ENCODE data around the gene AACS.
A peak's percentile ranks its signal among the peaks of the same experiment; 100 is the strongest.
"Not testable (repeated sequence)": the region's sequence is repeated elsewhere in the genome, so short reads cannot be mapped to it uniquely, and the experiment has no call there.

Gene AACS

DNA sequence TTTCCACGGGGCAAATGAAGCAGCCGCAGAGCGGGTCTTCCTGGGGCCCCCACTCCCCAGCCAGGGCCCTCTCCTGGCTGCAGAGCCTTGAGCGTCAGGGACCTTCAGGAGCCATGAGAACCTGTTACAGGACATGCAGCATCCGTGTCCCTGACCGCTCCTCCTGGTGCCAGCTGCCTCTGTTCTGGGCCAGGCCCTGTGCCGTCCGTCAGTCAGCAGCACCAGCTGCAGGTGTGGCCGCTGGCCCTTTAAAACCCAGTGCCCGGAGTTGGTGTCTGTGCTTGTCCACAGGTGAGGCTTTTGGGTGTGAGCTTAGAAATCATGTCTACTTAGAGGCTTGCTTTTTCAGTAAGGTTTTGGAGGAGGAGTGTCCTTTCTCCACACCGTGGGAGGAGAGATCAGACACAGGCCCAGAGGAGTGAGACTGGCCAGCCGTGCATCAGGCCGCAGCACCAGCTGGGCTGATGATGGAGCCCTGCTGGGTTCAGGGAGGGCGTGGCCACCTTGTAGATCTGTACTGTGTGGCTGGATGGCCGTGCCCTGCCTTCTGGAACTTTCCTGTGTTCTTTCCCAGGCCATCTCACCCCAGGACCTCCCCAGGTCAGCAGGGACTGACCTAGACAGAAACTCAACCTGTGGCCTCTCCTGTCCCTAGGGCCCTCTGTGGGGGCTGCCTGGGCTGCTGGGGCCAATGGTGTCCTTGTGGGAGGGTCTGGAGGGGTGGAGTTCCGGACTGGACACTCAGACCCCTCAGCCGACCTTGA, 27.1 kb downstream of the AACS start:
- DNase-seq: no peak

DNA sequence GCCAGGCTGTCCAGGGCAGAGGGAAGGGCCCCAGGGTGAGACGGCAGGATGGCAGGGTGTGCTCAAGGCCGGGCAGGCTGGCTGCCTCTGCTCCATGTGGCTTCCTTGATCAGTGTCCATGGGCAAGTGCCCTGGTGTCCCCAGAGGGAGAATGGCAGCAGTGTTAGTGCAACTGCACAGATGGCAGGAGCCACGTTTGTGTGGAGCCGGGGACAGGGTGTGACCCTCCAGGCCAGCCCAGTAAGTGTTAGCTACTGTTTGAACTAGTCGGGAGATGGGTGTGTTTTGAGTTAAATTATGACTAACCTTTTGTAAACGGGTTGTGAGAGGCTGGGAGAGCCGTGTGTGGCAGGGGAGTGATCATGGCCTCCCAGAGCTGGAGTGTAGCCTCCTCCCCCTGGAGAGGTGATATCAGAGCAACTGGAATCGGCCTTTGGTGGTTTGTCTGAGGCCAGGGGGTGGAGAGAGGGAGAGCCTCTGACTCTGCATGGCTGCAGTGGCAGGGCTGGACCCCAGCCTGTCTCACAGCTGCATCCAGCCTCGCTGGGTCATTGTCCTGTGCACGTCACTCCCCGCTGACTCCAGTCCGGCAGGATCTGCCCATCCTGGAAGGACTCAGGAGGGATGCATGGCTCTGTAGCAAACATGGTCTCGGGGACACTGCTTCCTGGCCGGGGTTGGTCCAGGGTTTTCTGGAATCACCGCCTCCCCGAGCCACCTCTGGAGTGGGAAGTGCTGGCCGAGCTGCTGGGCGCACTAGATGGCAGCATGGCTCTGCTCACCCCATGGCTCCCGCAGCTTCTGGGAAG, 27.8 kb downstream of the AACS start:
- peak; percentile 60 for DNase-seq

DNA sequence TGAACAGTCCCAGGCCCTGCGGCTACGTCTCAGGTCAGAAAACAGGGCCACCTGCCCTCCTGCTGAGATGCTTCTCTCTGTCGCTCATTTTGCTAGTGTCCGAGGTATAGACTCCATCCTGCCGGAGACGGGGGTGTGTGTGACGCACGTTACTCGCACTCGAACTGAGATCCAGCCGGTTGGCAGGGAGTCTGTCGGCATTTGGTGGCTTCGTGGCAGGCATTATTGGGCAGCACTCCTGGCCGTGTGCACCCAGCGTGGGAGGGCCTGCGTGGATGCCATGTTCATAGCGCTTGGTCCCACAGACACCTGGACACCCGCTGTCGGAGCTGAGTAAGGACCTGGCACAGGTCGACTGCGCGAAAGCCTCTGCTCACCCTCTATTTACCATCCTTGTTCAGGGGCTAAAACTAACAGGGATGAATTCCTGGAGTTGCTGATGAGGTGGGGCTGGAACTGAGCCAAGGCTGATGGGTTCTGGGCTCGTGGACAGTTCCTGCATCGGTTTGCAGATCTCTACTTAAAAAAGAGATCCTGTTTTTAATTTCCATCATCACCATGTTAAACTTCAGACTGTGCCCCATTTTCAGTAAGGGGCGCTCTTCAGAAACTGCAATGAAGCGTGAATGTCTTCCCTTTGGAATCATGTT, 28.6 kb downstream of the AACS start:
- no peak for DNase-seq

DNA sequence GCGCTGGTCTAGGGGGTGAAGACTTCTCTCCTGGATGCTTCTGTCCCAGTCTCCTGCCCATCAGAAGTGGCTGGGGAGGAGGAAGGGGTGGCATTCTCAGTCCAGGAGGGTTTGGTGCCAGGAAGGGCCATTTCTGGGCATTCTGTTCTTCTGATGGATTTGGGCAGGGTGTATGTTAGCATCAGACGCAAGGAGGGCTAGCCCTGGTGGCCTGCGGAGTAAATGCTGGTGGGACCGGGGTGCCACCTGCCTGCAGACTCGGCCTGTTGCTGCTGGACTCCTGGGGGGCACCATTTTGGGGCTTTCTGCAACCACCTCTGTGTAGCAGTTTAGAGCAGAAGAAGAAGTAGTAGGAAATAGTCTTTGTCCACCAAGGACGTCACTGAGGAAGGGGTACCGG, 31.7 kb downstream of the AACS start:
- DNase-seq: no peak

DNA sequence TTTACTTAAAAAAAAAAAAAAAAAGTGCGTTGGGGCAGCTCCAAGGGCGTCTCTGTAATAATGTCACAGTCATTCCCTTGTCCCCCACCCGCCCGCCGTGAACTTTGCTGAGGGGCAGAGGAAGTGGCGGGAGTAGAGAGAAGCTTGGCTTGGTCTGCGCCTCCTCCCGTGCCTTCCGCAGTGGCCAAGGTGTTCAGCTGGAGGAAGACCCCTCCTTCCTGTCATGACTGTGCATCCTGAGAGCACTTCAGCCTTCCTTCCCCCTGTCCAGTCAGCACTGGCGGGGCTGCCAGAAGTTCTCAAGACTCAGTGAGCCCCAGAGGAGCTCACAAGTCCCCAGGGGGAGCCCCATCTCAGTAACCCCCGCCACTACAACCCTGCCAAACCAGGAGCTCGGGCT, 32.2 kb downstream of the AACS start:
- no peak for DNase-seq

DNA sequence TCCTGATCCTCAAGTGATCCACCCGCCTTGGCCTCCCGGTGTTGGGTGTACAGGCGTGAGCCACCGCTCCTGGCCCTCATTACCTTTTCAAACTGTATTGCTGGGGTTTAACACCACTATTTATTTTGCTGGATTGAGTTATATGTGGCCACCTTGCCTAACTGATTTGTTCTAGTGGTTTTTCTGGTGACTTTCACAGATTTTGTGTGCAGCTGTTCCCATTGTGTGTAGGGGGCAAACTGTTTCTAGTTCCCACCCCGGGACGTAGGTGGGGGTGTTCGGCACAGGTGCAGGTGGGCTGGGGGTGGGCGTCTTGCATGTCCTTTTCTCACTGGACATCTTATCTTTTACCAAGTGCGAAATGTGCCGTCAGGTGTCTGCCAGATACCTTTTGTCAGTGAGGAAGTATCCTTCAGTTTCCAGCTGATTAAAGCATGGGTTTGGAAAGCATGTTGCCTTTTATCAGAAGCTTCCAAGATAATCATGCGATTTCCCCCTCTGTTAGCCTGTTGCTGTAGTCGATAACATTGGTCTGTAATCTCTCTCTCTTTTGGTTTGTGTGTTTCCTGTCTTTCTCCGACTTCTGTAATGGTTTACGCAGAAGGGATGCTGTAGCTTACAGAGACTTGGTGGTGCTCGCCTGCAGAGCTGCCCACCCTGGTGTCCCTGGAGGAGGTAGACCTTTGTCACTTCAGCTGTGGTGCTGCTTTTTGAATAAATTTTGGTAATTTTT, 33.6 kb downstream of the AACS start:
- DNase-seq: no peak

DNA sequence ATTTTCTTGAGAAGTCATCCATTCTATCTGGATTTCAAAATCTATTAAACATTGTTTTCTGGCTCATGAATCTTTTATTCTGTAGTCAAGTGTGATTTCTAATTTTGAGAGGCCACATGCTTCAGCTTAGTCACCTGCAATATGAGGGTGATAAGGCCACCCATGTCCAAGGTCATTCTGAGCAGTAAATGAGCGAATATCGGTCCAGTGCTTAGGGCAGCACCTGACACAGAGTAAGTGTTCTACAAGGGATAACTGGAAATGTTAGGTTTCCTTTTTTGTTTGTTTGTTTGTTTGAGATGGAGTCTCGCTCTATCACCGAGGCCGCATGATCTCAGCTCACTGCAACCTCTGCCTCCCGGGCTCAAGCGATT, 34.2 kb downstream of the AACS start:
- no peak for DNase-seq

DNA sequence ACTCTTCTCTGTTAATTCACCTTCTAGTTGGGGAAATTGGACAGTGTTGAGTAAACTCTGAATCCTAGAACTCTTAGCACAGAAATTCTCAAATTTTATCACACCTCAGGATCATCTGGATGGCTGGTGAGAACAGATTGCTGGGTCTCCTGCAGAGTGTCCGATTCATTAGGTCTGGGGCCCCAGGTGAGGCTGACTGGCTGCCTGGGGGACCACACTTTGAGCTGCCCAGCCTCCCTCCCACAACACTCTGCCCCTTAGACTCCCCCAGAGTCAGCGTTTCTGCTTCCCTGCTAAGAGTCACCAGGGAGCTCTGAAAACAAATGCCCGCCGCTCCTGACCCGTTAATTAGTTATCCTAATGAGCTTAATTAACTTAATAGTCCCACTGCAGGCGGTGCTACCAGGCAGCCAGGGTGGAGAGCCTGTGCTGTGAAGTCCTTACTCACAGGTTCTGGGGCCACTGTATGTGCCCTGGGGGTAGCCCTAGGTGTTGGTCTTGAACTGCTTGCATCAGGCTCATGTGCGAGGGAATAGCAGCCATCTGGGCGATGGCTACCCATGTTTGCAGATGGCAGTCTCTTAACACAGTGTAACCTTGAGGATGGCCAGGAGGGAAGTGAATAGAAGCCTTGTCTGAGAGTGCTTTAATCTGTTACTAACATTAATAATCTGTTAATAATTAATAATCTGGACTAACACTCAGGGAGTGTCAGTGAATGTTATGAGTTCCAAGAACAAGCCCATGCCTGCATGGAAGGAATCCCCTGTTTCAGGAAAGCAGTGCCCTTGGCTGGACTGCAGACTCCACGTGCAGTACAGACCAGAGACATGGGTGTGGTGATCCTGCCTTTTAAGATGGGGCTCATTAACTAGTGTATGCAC, 35.6 kb downstream of the AACS start:
- no peak for DNase-seq

DNA sequence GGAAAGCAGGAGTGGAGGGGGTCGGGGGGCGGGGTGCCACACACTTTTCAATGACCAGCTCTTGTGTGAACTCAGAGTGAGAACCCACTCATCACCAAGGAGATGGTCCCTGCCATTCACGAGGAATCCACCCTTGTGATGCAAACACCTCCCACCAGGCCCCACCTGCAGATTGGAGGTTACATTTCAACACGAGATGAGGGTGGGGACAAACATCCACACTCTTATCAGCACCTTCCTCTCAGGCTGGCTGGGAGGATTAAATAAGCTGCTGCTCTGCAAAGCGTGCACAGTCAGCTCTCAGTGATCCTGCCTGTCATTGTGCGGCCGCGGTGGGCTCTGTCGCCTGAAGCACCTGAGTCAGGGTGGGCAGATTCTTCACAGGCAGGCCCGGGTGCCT, 39.7 kb downstream of the AACS start:
- DNase-seq: no peak

DNA sequence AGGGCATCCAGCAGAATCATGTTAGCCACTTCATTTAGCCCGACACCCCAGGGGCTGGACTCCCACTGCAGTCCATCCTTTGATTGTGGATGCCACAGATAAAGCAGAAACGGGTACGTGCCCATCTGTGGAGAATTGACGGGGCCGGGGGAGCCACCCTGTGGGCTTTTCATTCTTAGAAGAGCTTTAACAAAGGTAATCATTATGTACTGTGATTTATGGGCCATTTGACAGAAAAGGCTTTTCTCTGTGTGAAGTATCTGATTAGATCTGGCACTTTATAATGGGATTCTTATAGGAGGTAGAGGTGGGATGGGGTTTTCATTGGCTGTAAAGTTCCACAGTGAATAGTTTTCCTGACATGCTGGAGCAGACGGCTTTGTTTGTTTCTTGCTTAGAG, 40.4 kb downstream of the AACS start:
- DNase-seq: no peak

DNA sequence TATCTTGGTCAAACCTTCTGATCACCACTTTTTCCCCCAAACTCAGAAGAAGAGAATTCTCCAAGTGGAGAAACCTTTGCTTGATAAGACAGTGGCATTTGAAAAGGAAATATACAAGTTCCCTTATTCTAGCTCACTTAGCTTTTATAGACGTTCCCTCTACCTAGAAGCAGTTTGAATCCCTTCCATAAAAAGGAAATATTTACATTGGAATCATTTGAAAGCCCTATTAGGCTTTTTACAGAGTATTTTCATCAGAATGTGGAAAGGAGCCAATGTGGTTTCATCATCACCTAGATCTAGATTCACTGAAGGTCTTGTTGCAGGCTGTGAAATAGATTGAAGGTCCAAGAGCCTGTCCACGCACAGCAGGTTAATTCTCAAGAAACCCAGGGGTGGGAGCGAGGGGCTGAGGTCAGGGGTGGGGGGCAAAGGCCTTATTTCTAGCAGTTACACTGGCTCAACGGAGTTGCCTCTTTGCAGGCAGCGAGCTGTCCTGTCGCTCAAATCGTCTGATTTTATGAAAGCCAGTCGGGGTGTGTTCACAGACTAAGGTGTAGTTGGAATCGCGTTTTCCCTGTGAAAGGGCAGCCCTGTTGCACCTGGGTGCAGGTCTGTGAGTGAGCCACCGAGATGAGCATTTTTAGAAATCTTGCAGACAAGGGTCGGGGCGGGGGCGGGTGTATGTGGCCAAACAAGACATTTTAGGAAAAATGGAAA, 45.6 kb downstream of the AACS start:
- peak; percentile 13 for DNase-seq

DNA sequence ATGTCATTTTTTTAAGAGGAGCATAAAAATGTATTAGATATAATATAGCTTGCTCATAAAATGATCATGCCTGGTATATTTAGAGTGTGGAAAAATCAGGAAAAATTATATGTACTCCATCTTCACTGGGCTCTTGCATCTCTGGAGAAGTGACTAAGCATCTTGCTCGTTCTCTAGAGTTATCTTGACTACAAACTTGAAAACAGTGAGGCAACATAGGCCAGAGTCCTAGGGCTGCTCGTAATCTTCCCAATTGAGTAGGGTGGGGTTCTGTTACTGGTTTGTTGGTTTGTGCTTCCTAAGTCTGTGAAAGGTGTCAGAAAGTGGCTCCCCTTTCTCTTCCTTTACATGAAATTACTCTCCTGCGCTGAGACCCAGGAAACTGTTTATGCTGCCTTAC, 46.2 kb downstream of the AACS start:
- no peak for DNase-seq

DNA sequence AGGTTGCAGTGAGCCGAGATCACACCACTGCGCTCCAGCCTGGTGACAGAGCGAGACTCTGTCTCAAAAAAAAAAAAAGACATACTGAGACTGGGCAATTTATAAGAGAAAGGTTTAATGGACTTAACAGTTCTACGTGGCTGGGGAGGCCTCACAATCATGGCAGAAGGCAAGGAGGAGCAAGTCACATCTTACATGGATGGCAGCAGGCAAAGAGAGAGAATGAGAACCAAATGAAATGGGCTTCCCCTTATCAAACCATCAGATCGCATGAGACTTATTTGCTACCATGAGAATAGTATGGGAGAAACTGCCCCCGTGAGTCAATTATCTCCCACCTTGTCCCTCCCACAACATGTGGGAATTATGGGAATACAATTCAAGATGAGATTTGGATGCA, 47.4 kb downstream of the AACS start:
- DNase-seq: not testable (repeated sequence)

DNA sequence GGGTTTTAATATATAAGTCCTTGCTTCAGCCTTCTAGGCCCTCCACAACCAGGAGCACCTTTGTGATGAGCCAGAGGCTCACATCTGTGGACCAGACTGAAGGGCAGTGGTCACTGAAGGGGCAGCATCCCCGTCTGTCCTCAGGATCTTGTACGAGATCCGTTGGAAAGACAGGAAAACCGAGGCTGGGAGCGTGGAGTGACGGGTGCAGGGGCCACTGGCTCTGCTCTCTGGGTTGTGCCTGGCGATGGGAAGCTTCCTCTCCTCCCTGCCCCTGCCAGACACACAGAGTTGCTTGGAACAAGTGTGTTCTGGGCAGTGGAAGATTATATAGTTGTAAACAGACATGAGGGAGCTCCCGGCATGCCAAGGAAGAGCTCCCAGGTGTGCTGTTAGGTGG, 48.0 kb downstream of the AACS start:
- DNase-seq: no peak

DNA sequence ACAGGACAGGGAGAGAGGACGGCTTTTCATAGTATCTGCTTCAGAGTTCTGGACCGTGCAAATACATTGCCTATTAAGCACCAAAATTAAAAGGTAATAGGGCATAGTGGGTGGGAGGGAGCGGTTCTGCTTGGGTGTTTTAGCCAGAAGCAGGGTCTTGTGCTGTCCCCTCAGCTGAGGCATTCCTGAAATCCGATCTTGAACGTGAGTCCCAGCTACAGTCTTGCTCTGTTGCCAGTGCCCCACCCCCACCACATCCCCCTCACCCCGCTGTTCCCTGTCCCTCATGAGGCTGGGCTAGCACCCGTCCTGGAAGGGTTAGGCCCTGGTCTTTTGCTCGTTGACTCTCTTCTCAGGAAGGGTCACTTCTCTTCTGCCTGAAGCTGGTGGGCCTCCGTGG, 48.6 kb downstream of the AACS start:
- DNase-seq: no peak

DNA sequence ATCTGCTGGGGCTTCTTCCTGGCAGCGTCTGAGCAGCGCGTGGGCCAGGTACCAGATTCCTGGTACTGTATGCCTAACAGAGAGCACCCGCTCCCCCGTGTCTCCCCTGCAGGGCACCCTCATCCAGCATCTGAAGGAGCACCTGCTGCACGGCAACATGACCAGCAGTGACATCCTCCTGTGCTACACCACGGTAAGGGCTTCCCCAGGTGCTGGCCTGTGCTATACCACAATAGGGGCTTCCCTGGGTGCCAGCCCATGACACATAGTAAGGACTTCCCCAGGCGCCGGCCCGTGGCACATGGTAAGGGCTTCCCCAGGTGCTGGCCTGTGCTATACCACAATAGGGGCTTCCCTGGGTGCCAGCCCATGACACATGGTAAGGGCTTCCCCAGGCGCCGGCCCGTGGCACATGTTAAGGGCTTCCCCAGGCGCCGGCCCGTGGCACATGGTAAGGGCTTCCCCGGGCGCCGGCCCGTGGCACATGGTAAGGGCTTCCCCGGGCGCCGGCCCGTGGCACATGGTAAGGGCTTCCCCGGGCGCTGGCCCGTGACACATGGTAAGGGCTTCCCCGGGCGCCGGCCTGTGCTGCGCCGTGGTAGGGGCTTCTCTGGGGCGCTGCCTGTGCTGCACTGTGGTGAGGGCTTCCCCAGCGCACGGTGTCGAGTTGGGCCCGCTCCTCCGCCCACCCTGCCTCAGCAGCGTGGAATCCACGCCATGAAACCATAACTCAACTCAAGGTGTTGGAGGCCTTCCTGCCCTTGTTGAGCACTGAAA, 49.3 kb downstream of the AACS start:
- DNase-seq: no peak

DNA sequence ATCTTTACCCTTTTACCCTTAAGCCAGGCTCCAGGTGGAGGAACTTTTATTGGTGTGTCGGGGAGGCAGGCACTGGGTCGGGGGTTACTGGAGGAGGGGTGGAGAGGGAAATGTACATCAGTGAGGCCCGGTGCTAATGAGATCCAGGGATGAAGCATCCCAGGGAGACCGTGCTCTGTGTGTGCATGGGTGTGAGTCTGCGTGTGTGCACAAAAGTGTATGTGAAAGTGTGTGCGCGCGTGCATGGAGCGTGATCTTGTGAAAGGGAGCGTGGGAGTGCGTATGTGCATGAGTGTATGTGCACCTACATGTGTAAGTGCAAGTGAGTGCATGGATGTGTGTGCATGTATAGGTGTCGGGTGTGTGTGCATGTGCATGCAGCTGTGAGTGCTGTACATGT, 55.3 kb downstream of the AACS start:
- no peak for DNase-seq

DNA sequence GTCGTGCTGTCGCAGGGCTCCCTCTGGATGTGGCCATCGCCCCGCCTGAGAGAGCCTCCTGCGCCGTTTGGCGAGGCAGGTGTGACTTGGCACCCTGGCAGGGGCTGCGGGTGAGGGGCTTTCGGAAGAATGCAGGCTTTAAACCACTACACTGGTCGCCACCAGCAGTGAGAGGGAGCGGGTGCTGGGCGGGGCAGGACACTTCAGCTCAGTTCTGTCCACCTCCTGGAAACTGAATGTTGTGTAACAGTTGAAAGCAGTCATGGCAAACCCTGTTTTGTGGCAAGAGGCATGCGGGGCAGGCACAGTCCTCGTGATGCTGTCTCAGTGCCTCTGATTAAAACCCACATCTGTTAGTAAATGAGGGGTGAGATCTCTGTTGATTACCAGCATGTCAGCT, 55.9 kb downstream of the AACS start:
- no peak for DNase-seq

DNA sequence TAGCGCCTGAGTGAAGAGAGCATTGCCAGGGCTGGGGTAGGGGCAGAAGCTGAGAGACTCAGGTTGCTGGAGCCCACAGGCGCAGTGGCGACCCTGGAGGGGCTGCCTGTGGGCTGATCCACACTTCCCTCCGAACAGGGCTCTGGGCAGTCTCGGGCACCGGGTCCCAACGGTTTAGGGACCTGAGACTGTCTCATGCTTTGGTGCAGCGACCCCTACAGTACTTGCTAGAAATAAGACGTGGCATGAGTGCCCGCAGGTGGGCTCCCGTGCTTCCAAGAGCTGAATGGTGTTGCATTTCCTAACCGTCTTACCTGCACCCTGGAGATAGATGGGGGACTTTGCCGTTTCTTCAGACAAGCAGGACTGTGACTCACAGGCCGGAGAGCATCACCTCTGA, 57.4 kb downstream of the AACS start:
- DNase-seq: no peak

DNA sequence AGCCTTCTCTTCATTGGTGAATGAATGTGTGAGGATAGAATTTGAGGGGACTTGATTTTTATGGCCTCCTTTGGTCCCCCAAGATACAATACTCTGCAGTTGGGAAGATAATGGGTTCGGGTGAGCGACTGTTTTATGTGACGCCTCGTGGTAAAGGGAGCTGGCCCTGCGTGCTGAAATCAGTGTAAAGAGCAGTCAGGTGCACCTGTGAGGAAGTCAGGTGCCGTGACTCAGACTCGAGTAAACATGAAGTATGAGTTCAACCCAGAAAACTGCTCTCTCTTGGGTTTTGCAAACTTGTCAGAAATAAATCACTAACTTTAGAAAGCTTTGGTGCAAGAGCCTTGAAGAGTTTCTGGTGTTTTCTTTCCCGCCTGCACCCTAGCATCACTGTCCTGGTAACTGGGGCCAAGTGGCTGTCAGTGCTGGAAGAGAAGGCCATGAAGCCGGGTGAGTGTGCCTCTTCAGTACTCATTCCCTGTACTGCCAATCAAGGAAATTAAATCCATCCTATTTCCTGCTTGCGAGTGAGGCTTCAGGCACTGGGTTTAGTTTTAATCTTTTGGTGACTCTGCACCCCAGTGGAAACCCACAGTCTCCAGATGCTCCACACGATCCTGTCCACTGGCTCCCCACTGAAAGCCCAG, 59.2 kb downstream of the AACS start:
- DNase-seq: no peak
